Measurements from ENCODE around the gene RCAN3. TPM values are rescaled to one million over a fixed set of nuclear protein-coding genes. Genes with fewer than 3 reads are reported as not detected.

Gene RCAN3
- total and polyA plus RNA-seq, 2 of the 13 experiments (the other 11 are each of a cell fraction or from before 2014, with no cell fraction given): 12.2 to 13.3 TPM

- TF ChIP-seq KIAA2018 (CRISPR knock-in tag; IDR thresholded peaks at IDR 0.05; ENCODE audit: borderline replicate concordance): no peak
- TF ChIP-seq GTF2F1 (IDR thresholded peaks at IDR 0.05; ENCODE audit: low read length): no peak
- TF ChIP-seq ARID2 (CRISPR knock-in tag; IDR thresholded peaks at IDR 0.05; ENCODE audit: borderline replicate concordance): peak; percentile 24; the same call in 1 of the 2 replicates
- TF ChIP-seq STAT6 (CRISPR knock-in tag; IDR thresholded peaks at IDR 0.05; ENCODE audit: borderline replicate concordance): peak; percentile 93
- peak; percentile 62; the same call in 1 of the 2 replicates for TF ChIP-seq ESRRA (CRISPR knock-in tag; IDR thresholded peaks at IDR 0.05; ENCODE audit: low read depth)
- TF ChIP-seq HIVEP1 (CRISPR knock-in tag; IDR thresholded peaks at IDR 0.05): peak; percentile 83
- TF ChIP-seq CHCHD3 (CRISPR knock-in tag; IDR thresholded peaks at IDR 0.05): no peak
- TF ChIP-seq ZNF18 (CRISPR knock-in tag; IDR thresholded peaks at IDR 0.05; ENCODE audit: insufficient replicate concordance): peak; percentile 62
- no peak for TF ChIP-seq NAIF1 (CRISPR knock-in tag; IDR thresholded peaks at IDR 0.05; ENCODE audit: borderline replicate concordance)
- TF ChIP-seq ZC3H4 (CRISPR knock-in tag; IDR thresholded peaks at IDR 0.05; ENCODE audit: borderline replicate concordance): no peak
- TF ChIP-seq ZNF589 (CRISPR knock-in tag; conservative IDR thresholded peaks at IDR 0.05): no peak
- no peak for TF ChIP-seq DBP (CRISPR knock-in tag; IDR thresholded peaks at IDR 0.05; ENCODE audit: not compliant biosample characterization)
- no peak; the same call in 1 of the 2 replicates for TF ChIP-seq NFYC (CRISPR knock-in tag; IDR thresholded peaks at IDR 0.05)
- TF ChIP-seq ZNF335 (CRISPR knock-in tag; IDR thresholded peaks at IDR 0.05): peak; percentile 83; the same call in 1 of the 2 replicates
- 0 out of 2 replicates have a peak, but pooled peaks have one; percentile 35 for TF ChIP-seq NKX3-1 (CRISPR knock-in tag; IDR thresholded peaks at IDR 0.05)
- no peak for TF ChIP-seq ZNF446 (CRISPR knock-in tag; IDR thresholded peaks at IDR 0.05)
Observed at GRCh38 chr1:24567792-24568388, 65.3 kb downstream of the RCAN3 start (continued).

Data from HepG2 (cell line).